IPS-18c (cell line): Measurements from ENCODE around the gene CXCL6.

Experiments used
- H3K4me3 ChIP-seq: 2 replicates; pipeline ENCODE4 v1.7.0; 2013; ENCODE audit warnings: low read depth, mild to moderate bottlenecking, low read length, moderate library complexity; ENCODE audit not compliant: insufficient read depth
- H3K9me3 ChIP-seq: one replicate; pipeline ENCODE4 v1.6.1; 2013; ENCODE audit warnings: mild to moderate bottlenecking, low read length, moderate library complexity; ENCODE audit not compliant: control insufficient read depth, insufficient read depth

The CXCL6 gene

DNA sequence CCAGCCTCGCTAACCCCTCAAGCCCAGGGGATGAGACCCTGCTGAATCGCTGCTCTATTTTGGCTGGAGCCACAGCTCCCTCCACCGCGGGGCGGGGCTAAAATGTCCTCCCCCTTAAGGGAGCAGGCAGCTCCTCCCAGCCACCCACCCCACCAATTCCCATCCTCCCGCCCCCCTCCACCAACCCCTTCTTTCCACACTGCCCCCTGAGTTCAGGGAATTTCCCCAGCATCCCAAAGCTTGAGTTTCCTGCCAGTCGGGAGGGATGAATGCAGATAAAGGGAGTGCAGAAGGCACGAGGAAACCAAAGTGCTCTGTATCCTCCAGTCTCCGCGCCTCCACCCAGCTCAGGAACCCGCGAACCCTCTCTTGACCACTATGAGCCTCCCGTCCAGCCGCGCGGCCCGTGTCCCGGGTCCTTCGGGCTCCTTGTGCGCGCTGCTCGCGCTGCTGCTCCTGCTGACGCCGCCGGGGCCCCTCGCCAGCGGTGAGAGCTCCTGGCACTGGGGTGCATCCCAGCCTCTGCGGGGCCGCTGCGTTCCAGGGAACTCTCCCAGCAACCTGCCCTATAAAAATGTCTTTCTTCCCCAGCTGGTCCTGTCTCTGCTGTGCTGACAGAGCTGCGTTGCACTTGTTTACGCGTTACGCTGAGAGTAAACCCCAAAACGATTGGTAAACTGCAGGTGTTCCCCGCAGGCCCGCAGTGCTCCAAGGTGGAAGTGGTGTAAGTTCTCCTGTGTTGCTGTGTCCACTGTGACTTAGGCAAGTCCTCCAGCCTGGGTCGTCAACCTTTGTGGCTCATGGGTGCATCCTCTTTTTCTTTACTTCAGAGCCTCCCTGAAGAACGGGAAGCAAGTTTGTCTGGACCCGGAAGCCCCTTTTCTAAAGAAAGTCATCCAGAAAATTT, at the start of gene CXCL6:
CXCL6 (plus strand) TSS at position 306 of the 907 bp plus-strand sequence; CDS start at position 379, 73 bp downstream.
- no peaks in the 10 kb centered on the region for H3K9me3 ChIP-seq
- H3K4me3 ChIP-seq: peak within 1 kb of the TSS; percentile 56

DNA sequence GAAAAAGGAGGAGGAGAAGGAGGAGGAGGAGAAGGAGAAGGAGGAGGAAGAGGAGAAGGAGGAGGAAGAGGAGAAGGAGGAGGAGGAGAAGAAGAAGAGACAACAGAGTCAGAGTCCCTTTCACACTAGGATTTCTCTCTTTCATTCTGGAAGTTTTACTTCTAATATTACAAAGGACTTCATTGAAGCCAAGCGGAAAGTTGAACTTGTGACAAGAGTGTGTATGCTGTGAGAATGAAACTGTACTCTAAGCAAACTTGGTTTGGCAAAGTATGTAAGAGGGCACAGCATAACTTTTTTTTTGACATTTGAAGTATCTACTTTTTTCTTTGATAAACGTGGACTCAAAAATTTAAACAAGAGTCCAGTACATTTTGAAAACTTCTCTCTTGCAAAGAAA, 48.1 kb upstream of the CXCL6 start:
- Histone ChIP-seq H3K9me3 (no peaks in the 10 kb centered on the region), H3K4me3 (no peak overlapping the region)

DNA sequence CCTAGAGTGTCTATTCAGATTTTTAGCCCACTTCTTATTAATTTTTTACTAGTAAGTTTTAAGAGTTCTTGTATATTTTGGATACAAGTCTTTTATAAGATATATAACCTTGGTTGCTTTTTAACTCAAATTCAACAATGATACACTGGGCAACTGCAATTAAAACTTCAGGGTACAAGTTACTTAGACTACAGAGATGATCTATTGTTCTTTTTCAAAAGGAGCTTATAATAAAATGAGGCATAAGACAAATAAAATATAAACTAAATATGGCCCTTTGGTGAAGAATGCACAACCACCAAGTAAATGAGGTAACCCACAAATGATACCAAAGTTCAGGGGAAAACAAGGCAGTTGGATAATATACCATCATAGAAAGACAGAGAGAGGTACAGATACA, 37.6 kb upstream of the CXCL6 start:
- Histone ChIP-seq H3K9me3 (no peaks in the 10 kb centered on the region), H3K4me3 (no peak overlapping the region)

DNA sequence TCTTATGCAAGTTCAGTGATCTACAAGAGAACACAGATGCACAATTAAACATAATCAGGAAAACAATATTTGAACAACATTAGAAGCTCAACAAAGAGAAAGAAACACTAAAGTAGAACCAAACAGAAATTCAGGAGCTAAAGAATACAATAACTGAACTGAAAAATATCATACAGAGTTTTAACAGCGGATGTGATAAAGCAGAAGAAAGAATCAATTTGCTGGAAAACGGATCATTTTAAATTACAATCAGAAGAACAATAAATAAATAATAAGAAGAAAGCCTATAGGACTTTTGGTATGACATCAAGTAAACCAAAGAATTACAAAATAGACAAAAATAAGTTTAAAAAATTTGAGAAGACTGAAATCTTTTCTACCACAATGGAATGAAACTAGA, 36.3 kb upstream of the CXCL6 start:
- Histone ChIP-seq H3K9me3 (no peaks in the 10 kb centered on the region), H3K4me3 (no peak overlapping the region)

DNA sequence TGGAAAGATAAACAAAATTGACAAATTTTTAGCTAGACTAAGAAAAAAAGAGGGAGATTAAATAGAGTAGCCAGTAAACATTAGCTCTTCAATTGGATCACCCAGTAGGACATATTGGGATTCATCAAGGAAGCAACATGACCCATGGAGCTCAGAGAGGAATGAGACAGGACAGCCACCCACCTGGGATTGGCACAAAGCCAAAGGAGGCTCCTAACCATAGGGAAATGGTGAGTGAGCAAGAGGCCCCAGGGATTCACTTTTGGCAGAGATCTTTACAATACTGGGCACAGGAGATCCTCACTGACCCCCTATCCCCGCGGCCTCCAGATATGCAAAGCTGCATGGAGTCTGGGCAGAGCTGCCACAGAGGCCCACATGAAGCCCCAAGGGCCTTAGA, 34.8 kb upstream of the CXCL6 start:
- Histone ChIP-seq H3K4me3 (no peak overlapping the region), H3K9me3 (no peaks in the 10 kb centered on the region)

DNA sequence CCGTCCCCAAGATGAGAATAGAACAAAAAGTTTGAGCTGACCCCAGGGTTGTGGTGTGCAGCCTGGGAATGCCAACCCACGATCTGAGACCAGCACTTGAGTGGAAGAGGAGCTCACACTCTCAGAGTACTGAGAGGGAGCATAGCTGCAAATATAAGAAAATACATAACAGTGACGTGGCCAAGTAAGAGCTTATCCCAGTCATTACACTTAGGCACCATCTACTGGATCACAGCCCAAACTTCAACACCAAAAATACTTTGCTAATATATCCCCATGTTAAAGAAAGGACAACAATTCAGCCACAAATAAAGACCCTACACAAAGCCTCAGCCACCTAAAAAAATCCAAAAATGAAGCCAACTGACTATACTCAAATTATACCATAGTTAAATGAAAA, 33.3 kb upstream of the CXCL6 start:
- Histone ChIP-seq H3K4me3 (no peak overlapping the region), H3K9me3 (no peaks in the 10 kb centered on the region)

DNA sequence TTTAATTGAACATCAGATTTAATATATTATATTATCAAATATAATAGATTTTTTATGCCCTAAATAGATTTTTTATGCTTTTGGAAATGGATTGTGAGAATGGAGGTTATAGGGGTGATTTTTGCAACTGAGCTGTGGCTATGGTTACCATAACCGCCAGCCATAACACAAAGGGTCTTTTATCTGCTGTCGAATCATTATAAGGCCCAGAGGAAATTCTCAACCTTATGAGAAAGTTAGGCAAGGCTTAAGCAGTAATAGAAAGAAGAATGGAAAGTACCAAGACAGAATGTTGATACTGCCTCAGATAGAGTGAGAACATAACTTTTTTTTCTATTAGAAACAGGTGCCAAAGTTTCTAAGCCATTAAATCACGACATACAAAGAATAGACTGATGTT, 26.3 kb upstream of the CXCL6 start:
- H3K9me3 ChIP-seq: no peaks in the 10 kb centered on the region
- H3K4me3 ChIP-seq: no peak overlapping the region

DNA sequence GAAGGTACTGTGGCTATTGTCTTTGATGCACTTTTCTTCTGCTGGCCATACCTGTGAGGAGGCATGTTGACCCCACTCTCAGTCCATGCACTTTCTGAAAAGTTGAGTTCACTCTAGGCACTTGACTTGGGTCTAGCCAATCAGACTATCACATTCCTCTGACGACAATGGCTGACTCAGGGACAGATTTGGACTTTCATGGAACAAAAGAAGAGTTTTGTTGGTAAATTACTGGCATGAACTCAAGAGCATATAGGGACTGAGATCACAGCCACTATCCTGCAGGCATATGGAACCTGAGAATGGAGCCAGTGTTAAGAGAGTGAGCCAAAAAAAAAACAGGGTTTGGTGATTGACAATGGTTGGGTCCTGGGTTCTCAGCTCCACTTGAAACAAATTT, 24.6 kb upstream of the CXCL6 start:
- H3K9me3 ChIP-seq: no peaks in the 10 kb centered on the region
- H3K4me3 ChIP-seq: no peak overlapping the region

DNA sequence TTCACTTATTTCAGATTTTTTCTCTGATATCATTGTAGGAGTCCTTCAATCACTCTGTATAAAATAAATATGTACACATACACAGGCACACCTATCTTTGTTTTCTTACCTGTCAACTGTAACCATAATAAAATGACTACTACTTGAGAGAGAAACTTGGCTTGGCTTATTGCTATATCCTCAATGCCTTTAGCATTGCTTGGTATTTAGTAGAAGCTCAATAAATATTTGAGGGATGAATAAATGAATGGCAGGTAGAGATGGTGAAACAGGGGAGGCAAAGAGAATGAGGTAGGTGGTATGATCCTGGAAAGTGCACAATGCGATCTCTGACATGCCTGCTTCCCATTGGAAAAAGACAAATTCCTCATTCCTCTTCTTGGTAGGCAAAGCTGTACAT, 21.8 kb upstream of the CXCL6 start:
- Histone ChIP-seq H3K4me3 (no peak overlapping the region), H3K9me3 (no peaks in the 10 kb centered on the region)

DNA sequence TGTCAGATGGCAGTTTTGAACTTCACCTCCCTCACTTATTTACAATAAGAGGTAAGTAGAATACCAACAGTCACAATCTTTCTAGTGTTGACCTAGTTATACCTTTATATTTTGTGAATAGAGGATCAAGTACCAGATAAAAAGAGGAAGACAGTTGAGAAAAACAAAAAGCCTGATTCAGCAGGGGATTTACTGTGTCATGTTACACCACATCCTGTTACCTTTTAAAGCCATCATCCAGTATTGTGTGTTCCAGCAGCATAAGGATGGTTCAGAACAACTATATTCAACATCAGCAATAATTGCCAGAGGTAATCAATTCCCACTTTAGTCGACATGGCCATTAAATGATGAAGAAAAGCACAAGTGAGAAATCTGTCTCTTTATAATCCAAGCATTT, 21.3 kb upstream of the CXCL6 start:
- no peak overlapping the region for H3K4me3 ChIP-seq
- H3K9me3 ChIP-seq: no peaks in the 10 kb centered on the region

DNA sequence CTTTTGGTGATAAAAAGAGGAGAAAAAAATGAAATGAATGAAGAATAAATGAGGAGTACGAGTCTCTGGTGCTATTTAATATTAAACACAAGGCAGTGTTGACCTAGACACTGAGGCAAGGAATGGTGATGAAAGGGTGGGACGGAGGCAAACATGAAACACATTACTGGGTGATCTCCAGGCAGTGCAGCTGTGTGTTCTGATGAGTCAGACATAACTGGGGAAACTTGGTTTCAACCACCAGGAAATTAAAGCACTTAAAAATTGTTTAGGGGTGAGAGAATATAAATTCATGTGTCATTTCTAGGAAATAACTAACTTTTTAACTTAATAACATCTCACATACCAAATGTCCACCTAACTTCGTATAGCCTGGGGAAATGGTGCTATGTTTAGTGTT, 19.7 kb upstream of the CXCL6 start:
- no peak overlapping the region for H3K4me3 ChIP-seq

DNA sequence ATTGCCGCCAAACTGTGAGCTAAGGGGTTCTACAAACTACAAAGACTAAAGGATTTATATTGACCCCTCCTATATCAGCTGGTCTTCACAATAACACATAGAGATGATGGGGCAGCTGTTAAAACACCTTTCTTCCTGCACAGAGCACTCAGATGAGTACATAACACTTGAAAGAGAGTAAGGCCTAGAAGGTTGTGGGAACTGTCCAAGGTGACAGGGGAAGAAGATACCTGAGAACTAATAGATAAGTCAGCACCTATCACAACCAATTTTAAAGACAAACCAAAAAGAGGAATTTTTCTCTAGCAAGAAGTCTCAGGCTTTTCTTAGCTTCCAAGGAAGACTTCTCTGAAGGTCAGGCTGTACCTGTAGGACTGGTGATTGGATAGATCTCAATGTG, 19.1 kb upstream of the CXCL6 start:
- H3K4me3 ChIP-seq: no peak overlapping the region
- no peaks in the 10 kb centered on the region for H3K9me3 ChIP-seq

More for the DNA sequence above, 19.7 kb upstream of the CXCL6 start:
- no peaks in the 10 kb centered on the region for H3K9me3 ChIP-seq

DNA sequence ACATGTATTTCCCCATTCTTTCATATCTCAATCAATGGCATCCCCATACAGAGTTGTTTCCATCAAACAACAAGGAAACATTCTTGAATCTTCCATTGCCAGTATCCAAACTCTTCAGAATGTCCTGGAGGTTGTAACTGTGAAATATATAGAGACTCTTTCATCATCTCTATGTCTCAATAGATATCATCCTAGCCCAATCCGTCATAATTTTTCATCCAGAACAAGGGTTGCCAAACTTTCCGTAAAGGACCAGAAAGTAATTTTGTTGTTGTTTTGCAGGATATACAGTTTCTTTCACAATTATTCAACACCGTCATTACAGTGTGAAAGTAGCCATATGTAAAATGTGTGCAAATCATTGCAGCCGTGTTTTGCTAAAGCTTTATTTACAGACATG, 15.2 kb upstream of the CXCL6 start:
- Histone ChIP-seq H3K9me3 (no peaks in the 10 kb centered on the region), H3K4me3 (no peak overlapping the region)

DNA sequence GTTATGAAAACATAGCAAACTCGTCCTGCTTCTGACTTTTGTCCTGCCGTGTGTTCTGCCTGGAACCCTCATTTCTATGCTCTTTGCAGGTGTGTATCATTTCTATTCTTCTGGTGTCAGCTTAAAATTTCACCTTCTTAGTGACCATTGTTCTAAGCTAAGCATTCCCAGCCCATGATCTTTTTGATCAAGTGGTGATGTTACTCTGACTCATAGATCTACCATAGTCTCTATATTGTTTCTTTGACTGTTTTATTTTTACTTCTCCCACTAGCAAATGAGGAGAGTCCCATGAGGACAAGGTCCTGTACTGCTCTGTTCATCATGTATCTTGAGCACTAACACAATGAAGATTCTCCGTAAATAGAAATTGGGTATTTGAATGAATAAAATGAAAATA, 14.1 kb upstream of the CXCL6 start:
- Histone ChIP-seq H3K4me3 (no peak overlapping the region), H3K9me3 (no peaks in the 10 kb centered on the region)

DNA sequence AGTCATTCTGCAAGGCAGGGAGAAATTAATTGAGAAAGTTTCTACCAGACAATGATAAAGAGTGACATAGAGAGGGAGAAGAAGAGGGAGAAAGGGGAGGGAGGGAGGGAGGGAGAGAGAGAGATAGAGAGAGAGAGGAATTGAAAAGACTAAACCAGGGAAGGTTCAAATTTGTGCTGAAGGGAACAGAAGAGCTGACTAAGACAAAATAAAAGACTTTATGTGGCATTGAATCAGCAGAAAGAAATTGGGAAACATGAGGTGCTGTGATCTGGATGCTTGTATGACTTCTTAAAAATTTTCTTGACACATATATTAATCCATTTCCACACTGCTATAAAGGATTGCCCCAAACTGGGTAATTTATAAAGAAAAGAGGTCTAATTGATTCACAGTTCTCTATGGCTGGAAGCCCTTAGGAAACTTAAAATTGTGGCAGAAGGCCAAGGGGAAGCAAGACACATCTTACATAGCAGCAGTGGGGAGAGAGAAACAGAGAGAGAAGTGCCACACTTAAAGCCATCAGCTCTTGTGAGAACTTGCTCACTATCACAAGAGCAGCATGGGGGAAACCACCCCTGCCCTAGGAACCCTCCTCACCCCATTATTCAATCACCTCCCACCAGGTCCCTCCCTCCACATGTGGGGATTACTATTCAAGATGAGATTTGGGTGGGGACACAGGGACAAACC, 13.5 kb upstream of the CXCL6 start:
- Histone ChIP-seq H3K4me3 (no peak overlapping the region), H3K9me3 (no peaks in the 10 kb centered on the region)

DNA sequence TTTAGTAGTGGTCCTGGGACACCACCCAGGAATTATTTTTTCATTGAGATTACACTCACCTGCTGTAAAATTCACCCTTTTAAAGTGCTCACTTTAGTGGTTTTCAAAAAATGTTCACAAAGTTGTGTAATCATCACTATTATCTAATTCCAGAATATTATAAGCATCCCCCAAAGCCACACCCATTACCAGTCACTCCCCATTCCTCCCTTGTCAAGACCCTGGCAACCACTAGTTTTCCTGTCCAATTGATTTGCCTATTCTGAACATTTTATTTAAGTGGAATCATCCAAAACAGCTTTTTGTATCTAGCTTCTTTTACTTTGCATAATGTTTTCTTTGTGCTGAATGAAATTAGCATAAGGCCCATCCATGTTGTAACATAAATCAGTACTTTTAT, 12.7 kb upstream of the CXCL6 start:
- H3K4me3 ChIP-seq: no peak overlapping the region
- H3K9me3 ChIP-seq: no peaks in the 10 kb centered on the region

DNA sequence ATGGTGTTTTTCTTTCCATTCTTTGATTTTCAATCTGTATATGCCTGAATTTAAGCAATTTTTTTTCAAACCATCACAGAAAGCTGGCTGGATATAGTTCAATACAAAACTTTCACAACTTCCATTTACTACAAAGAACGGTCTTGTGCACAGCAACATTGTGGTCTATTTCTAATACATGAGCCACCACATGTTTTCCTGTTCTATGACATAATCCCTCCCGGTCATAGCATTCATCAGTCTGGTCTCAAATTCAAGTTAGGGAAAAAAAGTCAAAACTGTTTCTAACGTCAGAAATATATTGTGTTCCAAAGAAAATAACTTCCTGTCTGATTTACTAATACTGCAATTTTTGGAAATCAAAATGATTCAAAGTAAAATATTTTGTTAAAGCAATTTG, 7.5 kb upstream of the CXCL6 start:
- Histone ChIP-seq H3K9me3 (no peaks in the 10 kb centered on the region), H3K4me3 (no peak overlapping the region)

DNA sequence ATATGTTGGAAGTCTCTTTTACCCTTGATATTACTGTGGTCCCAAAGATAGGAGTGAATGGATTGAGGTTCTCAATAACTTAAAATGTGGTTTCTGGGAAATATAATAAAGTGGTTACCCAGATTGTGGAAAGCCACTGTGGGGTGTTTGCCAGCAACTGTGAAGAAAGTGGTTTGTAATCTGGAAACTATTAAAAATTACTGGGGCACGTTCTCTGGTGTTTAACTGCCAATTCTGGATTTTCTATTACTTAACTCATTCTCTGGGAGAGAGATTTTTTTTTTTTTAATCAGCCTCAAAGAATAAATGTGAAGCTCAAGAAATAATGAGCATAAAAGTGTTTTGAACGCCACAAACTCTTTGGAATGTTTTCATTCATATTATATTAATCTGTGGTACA, 4.9 kb upstream of the CXCL6 start:
- H3K4me3 ChIP-seq: no peak overlapping the region
- no peaks in the 10 kb centered on the region for H3K9me3 ChIP-seq
